ENCODE results near the gene ZNF207. TPM values are rescaled to one million over a fixed set of nuclear protein-coding genes. Genes with fewer than 3 reads are reported as not detected.
"Not testable (repeated sequence)": the region's sequence is repeated elsewhere in the genome, so short reads cannot be mapped to it uniquely, and the experiment has no call there.

Gene ZNF207
- total RNA-seq, 2 experiments from 2014 or later: 249 to 278 TPM

GRCh38 chr17:32341857-32342602, 7.9 kb upstream of the ZNF207 start, which contains the start of gene C17orf75:
C17orf75 (minus strand) TSS chr17:32342173; CDS start chr17:32342139, 34 bp downstream.
- H3K27me3 Mint-ChIP-seq: no peaks in the 10 kb centered on the region
- H3K9me3 Mint-ChIP-seq: no peaks in the 10 kb centered on the region
- H3K36me3 Mint-ChIP-seq (ENCODE audit: low read depth): peaks cover 24% of the 10 kb centered on the region
- ChIA-PET POLR2A (no interaction called here), CTCF (interaction anchor here (0.9 to 2.7 kb wide), 4 partner anchors 11 to 89 kb away, joined by 3 to 10 read pairs (median 4); no protein-coding TSS in a partner anchor)
- H3K4me3 Mint-ChIP-seq: peak within 1 kb of the TSS; percentile 88
- peaks cover 35% of the 10 kb centered on the region for H3K4me1 Mint-ChIP-seq
- peak within 1 kb of the TSS; percentile 91 for H3K27ac Mint-ChIP-seq
- peak; percentile 79 for DNase-seq

DNA sequence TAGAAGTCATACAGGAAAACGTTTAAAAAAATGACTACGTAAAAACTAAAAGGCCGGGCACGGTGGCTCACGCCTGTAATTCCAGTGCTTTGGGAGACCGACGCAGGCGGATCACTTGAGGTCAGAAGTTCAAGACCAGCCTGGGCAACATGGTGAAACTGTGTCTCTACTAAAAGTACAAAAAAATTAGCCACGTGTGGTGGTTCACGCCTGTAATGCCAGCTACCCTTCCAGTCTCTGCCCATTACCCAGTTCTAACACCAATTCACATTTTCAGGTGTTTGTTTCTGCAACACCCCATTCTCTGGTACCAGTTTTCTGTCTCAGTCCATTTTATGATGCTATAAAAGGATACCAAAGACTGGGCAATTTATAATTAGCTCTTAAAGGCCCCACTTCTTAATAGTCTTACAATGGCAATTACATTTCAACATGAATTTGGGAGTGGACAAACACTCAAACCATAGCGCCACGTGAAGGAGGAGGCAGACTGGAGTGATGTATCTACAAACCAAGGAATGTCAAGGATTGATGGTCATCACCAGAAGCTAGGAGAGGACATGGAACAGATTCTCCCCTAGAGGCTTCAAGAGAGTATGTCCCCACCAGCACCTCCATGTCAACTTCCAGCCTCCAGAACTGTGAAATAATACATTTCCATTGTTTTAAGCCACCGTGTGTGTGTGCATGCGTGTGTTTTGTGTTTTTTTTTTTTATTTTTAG, 7.2 kb upstream of the ZNF207 start:
- CTCF ChIA-PET: interaction anchor here (0.8 to 1.4 kb wide), 3 partner anchors 11 to 19 kb away, joined by 3 to 4 read pairs (median 4); no protein-coding TSS in a partner anchor

DNA sequence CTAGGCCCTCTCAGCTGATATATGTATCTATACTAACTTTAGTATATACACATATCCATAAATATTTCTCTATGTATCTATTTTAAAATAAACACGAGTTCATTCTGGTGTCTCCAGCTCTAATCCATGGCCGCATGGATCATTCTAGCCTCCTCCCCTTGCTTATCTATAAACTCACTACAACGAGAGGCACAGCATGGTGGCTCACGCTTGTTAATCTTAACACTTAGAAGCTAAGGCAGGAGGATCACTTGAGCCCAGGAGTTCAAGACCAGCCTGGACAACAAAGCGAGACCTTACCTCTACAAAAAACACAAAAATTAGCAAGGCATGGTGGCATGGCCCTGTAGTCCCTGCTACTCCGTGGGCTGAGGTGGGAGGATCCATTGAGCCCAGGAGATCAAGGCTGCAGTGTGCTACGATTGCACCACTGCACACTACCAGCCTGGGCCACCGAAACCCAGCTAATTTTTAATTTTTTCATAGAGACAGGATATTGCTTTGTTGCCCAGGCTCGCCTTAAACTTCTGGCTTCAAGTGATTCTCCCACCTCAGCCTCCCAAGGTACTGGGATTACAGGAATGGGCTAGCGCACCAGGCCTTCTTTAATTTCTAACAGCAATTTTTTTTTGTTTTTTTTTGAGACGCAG, 3.9 kb upstream of the ZNF207 start:
- Mint-ChIP-seq H3K36me3 (ENCODE audit: low read depth) (peaks cover 14% of the 10 kb centered on the region), H3K4me1 (peaks cover 30% of the 10 kb centered on the region), H3K9me3 (no peaks in the 10 kb centered on the region), H3K27me3 (no peaks in the 10 kb centered on the region), H3K27ac (no peak overlapping the region), H3K4me3 (no peak overlapping the region)
- ChIA-PET CTCF (interaction anchor here (0.6 to 1.3 kb wide), 2 partner anchors 87 to 98 kb away, joined by 3 to 4 read pairs; partner anchors contain the start of gene PSMD11), POLR2A (no interaction called here)
- no peak for DNase-seq

More for the DNA sequence above, 7.2 kb upstream of the ZNF207 start:
- Mint-ChIP-seq H3K27ac (peak overlapping the region; percentile 91), H3K4me3 (peak overlapping the region; percentile 88), H3K9me3 (no peaks in the 10 kb centered on the region), H3K36me3 (ENCODE audit: low read depth) (peaks cover 19% of the 10 kb centered on the region), H3K4me1 (peaks cover 34% of the 10 kb centered on the region), H3K27me3 (no peaks in the 10 kb centered on the region)
- POLR2A ChIA-PET: no interaction called here
- DNase-seq: no peak

DNA sequence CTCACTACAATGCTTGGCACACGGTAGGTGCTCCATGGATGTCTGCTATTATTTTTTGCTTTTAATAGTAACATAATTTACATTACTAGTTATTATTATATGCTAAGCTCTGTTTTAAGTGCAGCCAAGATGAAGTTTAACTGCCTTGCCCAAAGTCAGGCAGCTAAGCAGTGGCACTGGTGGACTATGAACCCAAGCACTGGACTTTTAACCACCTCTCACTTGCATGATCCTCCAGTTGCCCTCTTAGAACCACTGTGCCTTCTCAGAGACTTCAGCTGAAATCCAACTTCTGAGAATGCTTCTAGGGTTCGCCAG, 1.5 kb upstream of the ZNF207 start:
- Mint-ChIP-seq H3K4me1 (peaks cover 27% of the 10 kb centered on the region), H3K27me3 (no peaks in the 10 kb centered on the region), H3K36me3 (ENCODE audit: low read depth) (peaks cover 32% of the 10 kb centered on the region), H3K27ac (peak overlapping the region; percentile 100), H3K4me3 (peak overlapping the region; percentile 60), H3K9me3 (no peaks in the 10 kb centered on the region)
- CTCF ChIA-PET: interaction anchor here (0.7 to 1.0 kb wide), 3 partner anchors 16 to 28 kb away, joined by 3 to 4 read pairs (median 4); no protein-coding TSS in a partner anchor
- no peak for DNase-seq
- POLR2A ChIA-PET: no interaction called here

- peak overlapping the region; percentile 100 for H3K27ac Mint-ChIP-seq
- CTCF ChIA-PET: interaction anchor here (0.6 kb wide), 1 partner anchor 19 kb away, joined by 3 read pairs; no protein-coding TSS in a partner anchor
- H3K9me3 Mint-ChIP-seq: no peaks in the 10 kb centered on the region
- H3K27me3 Mint-ChIP-seq: no peaks in the 10 kb centered on the region
- POLR2A ChIA-PET: no interaction called here
- H3K4me3 Mint-ChIP-seq: peak overlapping the region; percentile 99
- peaks cover 40% of the 10 kb centered on the region for H3K36me3 Mint-ChIP-seq (ENCODE audit: low read depth)
- peaks cover 31% of the 10 kb centered on the region for H3K4me1 Mint-ChIP-seq
- peak; percentile 25 for DNase-seq
Measured at GRCh38 chr17:32349503-32349853, 479 bp upstream of the ZNF207 start.

DNA sequence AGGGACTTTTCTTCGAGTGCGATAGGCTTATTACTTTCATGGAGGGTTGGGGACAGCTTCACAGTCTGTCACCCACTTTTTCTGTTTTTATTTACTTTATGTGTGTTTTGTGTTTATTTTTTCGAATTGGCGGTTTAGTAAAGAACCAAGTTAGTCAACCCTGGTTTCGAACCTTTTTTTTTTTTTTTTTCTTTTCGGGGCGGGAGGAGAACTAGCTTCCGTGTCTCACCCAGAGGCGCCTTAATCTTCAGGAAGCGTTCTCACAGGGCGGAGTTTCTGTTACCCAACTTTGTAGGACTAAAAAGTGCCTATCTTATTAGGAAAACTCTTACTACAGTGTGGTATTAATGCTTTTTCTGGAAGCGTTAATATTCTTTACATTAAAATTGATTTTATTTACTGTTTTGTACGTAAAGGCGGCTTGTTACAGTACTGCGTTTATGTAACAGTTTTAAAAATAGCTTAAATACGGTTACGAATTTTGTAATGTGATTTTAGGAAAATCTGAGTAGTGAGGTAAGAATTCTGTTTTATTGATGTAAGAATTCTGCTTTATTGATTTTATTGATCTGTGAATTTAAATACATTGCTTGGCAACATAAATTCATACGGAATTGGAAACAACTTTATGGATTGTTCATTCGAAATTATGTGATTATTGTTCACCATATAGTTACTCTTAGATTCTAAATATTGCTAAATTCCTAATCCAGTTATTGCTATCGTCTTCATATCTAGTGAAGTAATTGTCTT, 885 bp downstream of the ZNF207 start:
- peaks cover 44% of the 10 kb centered on the region for H3K4me1 Mint-ChIP-seq
- peak overlapping the region; percentile 100 for H3K27ac Mint-ChIP-seq
- ChIA-PET CTCF (interaction anchor here (0.6 to 1.4 kb wide), 6 partner anchors 14 to 1742 kb away, joined by 3 to 5 read pairs (median 3); partner anchors contain the start of gene PSMD11), POLR2A (interaction anchor here (0.8 kb wide), 1 partner anchor 10 kb away, joined by 3 read pairs; no protein-coding TSS in a partner anchor)
- peak; percentile 66 for DNase-seq
- no peaks in the 10 kb centered on the region for H3K27me3 Mint-ChIP-seq
- peak overlapping the region; percentile 99 for H3K4me3 Mint-ChIP-seq
- H3K9me3 Mint-ChIP-seq: no peaks in the 10 kb centered on the region
- peaks cover 54% of the 10 kb centered on the region for H3K36me3 Mint-ChIP-seq (ENCODE audit: low read depth)

DNA sequence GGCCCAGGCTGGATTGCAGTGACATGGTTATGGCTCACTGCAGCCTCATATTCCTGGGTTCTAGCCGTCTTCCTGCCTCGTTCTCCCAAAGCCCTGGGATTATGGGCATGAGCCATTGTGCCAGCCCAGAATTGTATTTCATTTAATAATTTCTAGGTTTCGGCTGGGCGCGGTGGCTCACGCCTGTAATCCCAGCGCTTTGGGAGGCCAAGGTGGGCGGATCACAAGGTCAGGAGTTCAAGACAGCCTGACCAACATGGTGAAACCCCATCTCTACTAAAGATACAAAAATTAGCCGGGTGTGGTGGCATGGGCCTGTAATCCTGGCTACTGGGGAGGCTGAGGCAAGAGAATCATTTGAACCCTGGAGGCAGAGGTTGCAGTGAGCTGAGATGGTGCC, 2.8 kb downstream of the ZNF207 start:
- Mint-ChIP-seq H3K4me3 (peak overlapping the region; percentile 99), H3K36me3 (ENCODE audit: low read depth) (peaks cover 62% of the 10 kb centered on the region), H3K4me1 (peaks cover 54% of the 10 kb centered on the region)
- DNase-seq, H3K9me3 Mint-ChIP-seq, POLR2A ChIA-PET, H3K27me3 Mint-ChIP-seq, H3K27ac Mint-ChIP-seq: not testable (repeated sequence)
- CTCF ChIA-PET: interaction anchor here (1.4 kb wide), 1 partner anchor 91 kb away, joined by 4 read pairs; the partner anchor contains the start of gene PSMD11

- Mint-ChIP-seq H3K27me3 (no peaks in the 10 kb centered on the region), H3K4me3 (peak overlapping the region; percentile 27), H3K27ac (peak overlapping the region; percentile 27), H3K4me1 (peaks cover 58% of the 10 kb centered on the region), H3K36me3 (ENCODE audit: low read depth) (peaks cover 64% of the 10 kb centered on the region), H3K9me3 (no peaks in the 10 kb centered on the region)
- ChIA-PET POLR2A (no interaction called here), CTCF (no interaction called here)
- no peak for DNase-seq
Measured at GRCh38 chr17:32355649-32356377, 5.9 kb downstream of the ZNF207 start.

DNA sequence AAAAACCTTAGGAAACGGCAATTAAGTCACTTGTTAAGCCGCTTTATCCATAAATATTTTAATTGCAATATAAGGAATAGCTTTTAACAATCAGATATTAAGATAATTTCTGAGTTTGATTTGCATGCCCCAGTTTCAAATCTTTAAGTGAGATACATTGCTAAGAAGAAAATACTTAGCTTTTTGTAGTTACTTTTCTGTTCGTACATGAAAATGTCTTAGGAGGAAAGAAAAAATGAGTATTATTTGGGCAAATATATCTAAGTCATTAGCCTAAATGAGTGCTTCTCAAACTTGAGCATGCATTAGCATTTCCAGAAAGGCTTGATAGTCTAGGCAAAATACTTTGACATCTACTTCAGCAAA, 6.4 kb downstream of the ZNF207 start:
- no peak overlapping the region for H3K4me3 Mint-ChIP-seq
- CTCF ChIA-PET: no interaction called here

GRCh38 chr17:32356750-32357149, 6.8 kb downstream of the ZNF207 start:
- H3K27me3 Mint-ChIP-seq: no peaks in the 10 kb centered on the region
- H3K27ac Mint-ChIP-seq: no peak overlapping the region
- CTCF ChIA-PET: no interaction called here
- peaks cover 57% of the 10 kb centered on the region for H3K4me1 Mint-ChIP-seq
- peaks cover 65% of the 10 kb centered on the region for H3K36me3 Mint-ChIP-seq (ENCODE audit: low read depth)
- H3K9me3 Mint-ChIP-seq: no peaks in the 10 kb centered on the region
- POLR2A ChIA-PET: no interaction called here
- no peak overlapping the region for H3K4me3 Mint-ChIP-seq
- DNase-seq: no peak

More for the DNA sequence above, 6.4 kb downstream of the ZNF207 start:
- Mint-ChIP-seq H3K4me1 (peaks cover 60% of the 10 kb centered on the region), H3K27ac (peak overlapping the region; percentile 41), H3K27me3 (no peaks in the 10 kb centered on the region), H3K36me3 (ENCODE audit: low read depth) (peaks cover 68% of the 10 kb centered on the region), H3K9me3 (no peaks in the 10 kb centered on the region)
- POLR2A ChIA-PET: no interaction called here
- no peak for DNase-seq

DNA sequence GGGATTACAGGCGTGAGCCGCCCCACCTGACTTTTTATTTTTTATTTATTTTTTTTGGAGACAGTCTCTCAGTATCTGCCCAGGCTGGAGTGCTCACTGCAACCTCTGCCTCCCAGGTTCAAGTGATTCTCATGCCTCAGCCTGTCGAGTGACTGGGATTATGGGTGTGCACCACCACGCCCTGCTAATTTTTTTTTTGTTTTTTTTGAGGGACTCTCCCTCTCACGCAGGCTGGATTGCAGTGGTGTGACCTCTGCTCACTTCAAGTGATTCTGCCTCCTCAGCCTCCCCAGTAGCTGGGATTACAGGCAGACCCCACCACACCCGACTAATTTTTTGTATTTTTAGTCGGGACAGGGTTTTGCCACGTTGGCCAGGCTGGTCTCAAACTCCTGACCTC, 7.7 kb downstream of the ZNF207 start:
- ChIA-PET POLR2A (no interaction called here), CTCF (no interaction called here)
- peaks cover 54% of the 10 kb centered on the region for H3K4me1 Mint-ChIP-seq
- DNase-seq: no peak
- H3K36me3 Mint-ChIP-seq (ENCODE audit: low read depth): peaks cover 65% of the 10 kb centered on the region
- H3K27ac Mint-ChIP-seq: no peak overlapping the region
- H3K4me3 Mint-ChIP-seq: no peak overlapping the region
- no peaks in the 10 kb centered on the region for H3K27me3 Mint-ChIP-seq
- no peaks in the 10 kb centered on the region for H3K9me3 Mint-ChIP-seq

DNA sequence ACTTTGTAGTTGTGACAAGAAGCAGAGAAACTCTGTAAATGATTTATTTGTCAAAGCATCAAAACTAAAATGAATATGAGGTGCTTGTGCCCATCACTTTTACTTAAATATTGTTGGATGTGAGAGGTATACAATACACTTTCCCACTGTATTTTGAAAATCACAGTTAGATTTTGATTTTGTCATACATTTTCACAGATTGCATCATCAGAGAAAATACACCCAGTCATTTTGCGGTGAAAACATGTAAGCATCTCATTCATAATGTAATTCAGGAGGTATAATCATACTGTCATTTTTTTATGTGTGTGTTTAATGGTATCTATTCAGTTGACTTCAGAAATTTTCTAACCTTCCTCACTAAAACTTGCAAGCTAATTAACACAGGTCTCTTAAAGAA, 11.3 kb downstream of the ZNF207 start:
- Mint-ChIP-seq H3K27ac (peak overlapping the region; percentile 31), H3K4me1 (peaks cover 35% of the 10 kb centered on the region), H3K36me3 (ENCODE audit: low read depth) (peaks cover 66% of the 10 kb centered on the region), H3K27me3 (no peaks in the 10 kb centered on the region), H3K9me3 (no peaks in the 10 kb centered on the region), H3K4me3 (no peak overlapping the region)
- ChIA-PET CTCF (interaction anchor here (0.7 kb wide), 1 partner anchor 219 kb away, joined by 3 read pairs; no protein-coding TSS in a partner anchor), POLR2A (no interaction called here)
- no peak for DNase-seq

Data from activated CD4-positive, alpha-beta T cell treated with anti-CD3 and anti-CD28 coated beads, Interleukin-2, amount 10 ng/mL, durations not matched to agents 7 days and 5 days (primary cell).